Measurements from ENCODE around the gene TRIM68. TPM values are rescaled to one million over a fixed set of nuclear protein-coding genes. Genes with fewer than 3 reads are reported as not detected.

Gene TRIM68
- total and polyA plus RNA-seq, 2 of the 13 experiments (the other 11 are each of a cell fraction or from before 2014, with no cell fraction given) = not detected

GRCh38 chr11:4643076-4643475, 35.0 kb upstream of the TRIM68 start (continued):
- no peak for TF ChIP-seq EHMT2 (IDR thresholded peaks at IDR 0.05; ENCODE audit: borderline replicate concordance, low read depth, low read length)
- TF ChIP-seq SOX13 (IDR thresholded peaks at IDR 0.05) = no peak
- TF ChIP-seq SOX13 (CRISPR knock-in tag; conservative IDR thresholded peaks at IDR 0.05 in 1 of 2, IDR thresholded peaks at IDR 0.05 in 1 of 2) = no peak

GRCh38 chr11:4642043-4642442, 34.0 kb upstream of the TRIM68 start:
- Histone ChIP-seq H2AFZ (ENCODE audit: low read length) (no peak overlapping the region), H4K20me1 (ENCODE audit: insufficient read depth, low read length) (peaks cover 4% of the 10 kb centered on the region; the same call in 1 of the 2 replicates), H3K4me2 (ENCODE audit: low read depth, low read length) (no peak overlapping the region), H3K27ac (ENCODE audit: extremely low read length, insufficient read depth, low read length) (no peak overlapping the region), H3K36me3 (replicated peaks in 1 of 2; ENCODE audit: control insufficient read depth in 1 of 2, insufficient read depth in 2 of 2, low read length in 2 of 2) (no peaks in the 10 kb centered on the region), H3K4me1 (ENCODE audit: insufficient read depth, low read length) (no peaks in the 10 kb centered on the region), H3K79me2 (ENCODE audit: insufficient read depth, low read length) (no peaks in the 10 kb centered on the region), H3K4me3 (replicated peaks in 1 of 3; ENCODE audit: insufficient read depth in 1 of 3, low read depth in 2 of 3, low read length in 3 of 3) (no peak overlapping the region), H3K9ac (ENCODE audit: insufficient read depth, low read depth, low read length) (no peak overlapping the region), H3K9me3 (ENCODE audit: low read length) (no peaks in the 10 kb centered on the region), H3K27me3 (ENCODE audit: control insufficient read depth in 1 of 2, insufficient read depth in 2 of 2, low read length in 2 of 2) (peaks cover 0 to 44% of the 10 kb centered on the region in 2 experiments)
- TF ChIP-seq ZNF7 (CRISPR knock-in tag; IDR thresholded peaks at IDR 0.05) = no peak
- ChIA-PET CTCF (ENCODE audit: low intra/inter-chr PET ratio, low total read pairs) (no interaction called here), POLR2A (no interaction called here)
- FAIRE-seq (no peak), DNase-seq (ENCODE audit: low spot score) (no peak), ATAC-seq (no peak)
- no TSS peak for BruUV-seq (replicated peaks)
- in situ Hi-C loops (cut with HindIII; ENCODE audit: extremely low pct_ligation_motif_present, low pct_unique_long_range_greater_than_20kb) = no loop called here
- intact Hi-C loops (cut with micrococcal nuclease; ENCODE audit: unreplicated experiment) = no loop called here
- WGBS (ENCODE audit: low lambda C conversion rate) = 3% methylated on average over 6 of the region's 7 CpGs

GRCh38 chr11:4641501-4641900, 33.5 kb upstream of the TRIM68 start:
- peaks cover 0 to 44% of the 10 kb centered on the region in 2 experiments for H3K27me3 ChIP-seq (ENCODE audit: control insufficient read depth in 1 of 2, insufficient read depth in 2 of 2, low read length in 2 of 2)
- H3K4me2 ChIP-seq (ENCODE audit: low read depth, low read length) = no peak overlapping the region
- H2AFZ ChIP-seq (ENCODE audit: low read length) = no peak overlapping the region
- H3K9ac ChIP-seq (ENCODE audit: insufficient read depth, low read depth, low read length) = no peak overlapping the region
- intact Hi-C loops (cut with micrococcal nuclease; ENCODE audit: unreplicated experiment) = no loop called here
- no peak overlapping the region for H3K27ac ChIP-seq (ENCODE audit: extremely low read length, insufficient read depth, low read length)
- in situ Hi-C loops (cut with HindIII; ENCODE audit: extremely low pct_ligation_motif_present, low pct_unique_long_range_greater_than_20kb) = no loop called here
- no peak overlapping the region for H3K4me3 ChIP-seq (replicated peaks in 1 of 3; ENCODE audit: insufficient read depth in 1 of 3, low read depth in 2 of 3, low read length in 3 of 3)
- peaks cover 6% of the 10 kb centered on the region; the same call in 1 of the 2 replicates for H4K20me1 ChIP-seq (ENCODE audit: insufficient read depth, low read length)
- no peaks in the 10 kb centered on the region for H3K36me3 ChIP-seq (replicated peaks in 1 of 2; ENCODE audit: control insufficient read depth in 1 of 2, insufficient read depth in 2 of 2, low read length in 2 of 2)
- H3K79me2 ChIP-seq (ENCODE audit: insufficient read depth, low read length) = no peaks in the 10 kb centered on the region
- WGBS (ENCODE audit: low lambda C conversion rate) = 20% methylated on average over 7 of the region's 7 CpGs
- ATAC-seq (no peak), DNase-seq (ENCODE audit: low spot score) (no peak), FAIRE-seq (no peak)
- ChIA-PET CTCF (ENCODE audit: low intra/inter-chr PET ratio, low total read pairs) (no interaction called here), POLR2A (no interaction called here)
- BruUV-seq (replicated peaks) = no TSS peak
- H3K9me3 ChIP-seq (ENCODE audit: low read length) = no peaks in the 10 kb centered on the region
- H3K4me1 ChIP-seq (ENCODE audit: insufficient read depth, low read length) = no peaks in the 10 kb centered on the region
- TF ChIP-seq ZNF883 (CRISPR knock-in tag; IDR thresholded peaks at IDR 0.05; ENCODE audit: not compliant biosample characterization) = no peak
- TF ChIP-seq TEAD3 (CRISPR knock-in tag; optimal IDR thresholded peaks at IDR 0.05; ENCODE audit: borderline replicate concordance) = peak; percentile 44

All from HepG2 (cell line).